Measurements from ENCODE around the gene RXFP1.

RXFP1 gene

DNA sequence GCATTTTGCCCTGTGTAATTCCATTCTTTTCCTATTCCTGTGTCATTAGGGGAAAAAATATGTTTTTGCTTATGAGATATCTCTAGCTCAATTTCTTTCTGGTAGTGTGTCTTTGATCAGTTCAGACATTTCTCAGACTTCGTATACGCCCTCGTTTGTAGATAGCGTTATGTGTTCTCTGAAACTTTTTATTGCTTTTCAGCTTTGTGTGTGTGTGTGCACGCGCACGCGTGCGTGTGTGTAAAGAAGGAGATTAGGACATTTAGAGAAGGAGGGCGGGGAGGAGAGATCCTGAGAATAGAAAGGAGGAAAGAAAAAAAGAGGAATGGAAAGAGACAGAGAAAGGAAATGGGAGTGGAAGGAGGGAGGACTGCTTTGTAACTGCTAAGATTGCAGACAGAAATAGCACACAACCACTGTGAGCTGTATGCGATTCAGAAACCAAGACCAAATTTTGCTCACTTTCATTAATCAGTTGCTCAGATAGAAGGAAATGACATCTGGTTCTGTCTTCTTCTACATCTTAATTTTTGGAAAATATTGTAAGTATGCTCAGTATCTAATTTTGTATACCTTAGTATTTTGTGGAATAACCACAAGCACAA, at the start of gene RXFP1:
RXFP1 (plus strand) TSS at position 399 of the 605 bp plus-strand sequence; CDS start at position 494, 95 bp downstream.
- DNase-seq: no peak

DNA sequence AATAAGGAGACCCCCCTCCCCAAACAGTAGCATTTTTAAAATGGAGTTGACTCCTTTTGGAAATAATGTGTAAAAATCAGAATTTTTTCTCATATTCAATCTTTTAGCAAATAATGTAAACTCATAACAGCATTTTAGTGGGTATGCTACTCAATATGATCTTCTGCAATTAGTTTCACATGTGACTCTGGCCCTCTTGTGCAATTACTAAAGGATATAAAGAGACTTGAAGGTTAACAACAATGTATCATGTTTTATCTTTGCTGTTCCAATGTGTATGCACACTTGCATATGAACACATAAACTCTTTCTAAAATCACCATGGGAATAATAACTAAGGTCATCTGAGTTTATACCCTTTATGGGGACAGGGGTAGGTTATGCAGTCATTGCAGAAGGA, 39.9 kb upstream of the RXFP1 start:
- DNase-seq: no peak

DNA sequence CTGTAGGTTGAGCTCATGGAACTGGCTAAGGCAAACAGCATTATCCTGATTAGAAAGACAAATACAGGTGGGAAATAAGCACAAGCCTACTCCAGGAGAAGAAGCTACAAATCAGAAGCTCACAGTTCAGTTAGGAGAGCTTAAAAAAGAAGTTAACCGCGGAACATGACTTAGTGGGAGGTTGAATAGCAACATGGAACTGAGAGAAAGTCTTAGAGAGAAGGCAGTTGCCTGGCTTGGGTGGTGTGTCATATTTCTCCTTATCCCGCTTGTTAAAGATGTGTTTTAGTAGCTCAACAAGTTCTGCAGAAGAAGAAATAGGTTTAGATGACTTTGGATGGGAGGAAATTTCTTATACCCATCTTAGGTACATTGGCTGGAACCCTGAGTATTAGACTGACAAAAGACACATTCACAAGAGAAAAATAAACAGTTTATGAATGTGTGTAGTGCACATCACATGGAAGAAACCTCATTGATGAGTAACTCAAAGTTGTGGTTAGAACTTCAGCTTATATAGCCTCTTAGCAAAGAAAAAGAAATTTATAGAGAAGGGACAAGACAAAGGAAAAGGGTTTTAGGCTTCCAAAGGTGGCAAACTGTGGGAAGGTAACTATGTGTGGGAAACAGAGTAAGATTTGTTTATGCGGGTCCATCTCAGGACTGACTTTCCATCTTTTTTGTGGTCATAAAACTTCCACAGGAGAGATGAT, 37.4 kb upstream of the RXFP1 start:
- DNase-seq: no peak

DNA sequence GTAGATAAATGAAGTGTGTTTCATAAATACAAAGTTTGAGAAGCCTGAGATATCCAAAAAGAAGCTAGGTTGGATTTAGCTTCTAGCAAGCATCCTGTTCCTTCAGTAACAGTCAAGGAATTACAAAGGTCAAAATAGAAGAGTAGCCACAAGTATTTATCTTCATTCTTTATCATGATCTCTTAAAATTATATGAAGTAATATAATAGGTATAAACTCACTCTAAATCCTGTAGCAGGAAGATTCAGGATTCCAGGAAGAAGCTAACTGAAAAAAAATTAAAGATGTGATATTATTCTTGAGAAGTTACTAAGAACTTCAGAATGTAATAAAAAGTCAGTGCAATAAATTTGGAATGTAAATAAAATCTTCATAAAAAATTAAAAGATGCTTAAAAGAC, 31.1 kb upstream of the RXFP1 start:
- no peak for DNase-seq

DNA sequence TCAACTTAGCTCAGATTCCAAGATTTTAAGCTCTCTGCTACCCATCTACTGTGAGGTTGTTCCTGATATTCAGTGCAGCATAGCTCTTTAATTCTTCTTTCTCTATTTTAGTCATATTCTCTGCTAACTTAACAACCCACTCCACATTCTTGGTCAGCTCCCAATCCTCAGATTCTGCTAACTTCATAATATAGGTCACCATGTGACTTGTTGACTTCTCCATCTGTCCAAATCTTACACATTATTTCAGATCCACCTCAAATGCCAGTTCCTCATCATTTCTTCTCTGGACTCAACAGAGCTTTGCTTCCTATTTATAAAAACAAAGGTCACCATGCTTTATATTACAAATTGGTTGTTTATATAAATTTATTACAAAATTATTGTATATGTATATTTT, 29.3 kb upstream of the RXFP1 start:
- DNase-seq: no peak

DNA sequence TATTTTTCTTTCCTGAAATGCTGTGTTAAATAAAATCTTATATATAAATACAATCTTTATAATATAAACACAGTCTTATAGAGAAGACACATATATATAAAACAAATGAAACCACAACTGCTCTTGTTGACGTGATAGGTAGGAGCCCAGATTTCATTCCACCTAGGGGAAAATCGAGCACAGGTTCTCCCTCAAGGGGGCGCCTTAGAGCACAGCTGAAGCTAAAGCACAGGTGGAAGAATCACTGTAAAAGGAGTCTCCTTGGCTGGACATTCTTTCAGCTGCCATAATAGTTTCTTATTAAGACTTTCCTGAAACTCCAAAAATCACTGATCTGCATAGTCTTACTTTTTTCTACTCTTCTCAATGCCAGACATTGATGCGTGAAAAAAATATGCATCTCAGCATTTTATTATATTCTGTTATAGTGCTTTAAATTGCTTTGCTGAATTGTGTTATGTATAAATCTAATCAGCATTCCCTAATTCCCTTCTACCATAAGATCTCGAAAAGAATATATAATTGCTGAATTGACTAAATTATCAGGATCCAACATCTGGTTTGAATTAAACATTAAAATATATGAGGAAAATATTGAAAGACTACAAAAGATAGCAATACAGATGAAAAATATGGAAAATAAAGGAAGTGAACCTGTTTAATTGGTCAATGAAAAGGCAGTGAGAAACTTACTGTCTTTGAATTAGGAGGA, 25.5 kb upstream of the RXFP1 start:
- peak; percentile 67 for DNase-seq

DNA sequence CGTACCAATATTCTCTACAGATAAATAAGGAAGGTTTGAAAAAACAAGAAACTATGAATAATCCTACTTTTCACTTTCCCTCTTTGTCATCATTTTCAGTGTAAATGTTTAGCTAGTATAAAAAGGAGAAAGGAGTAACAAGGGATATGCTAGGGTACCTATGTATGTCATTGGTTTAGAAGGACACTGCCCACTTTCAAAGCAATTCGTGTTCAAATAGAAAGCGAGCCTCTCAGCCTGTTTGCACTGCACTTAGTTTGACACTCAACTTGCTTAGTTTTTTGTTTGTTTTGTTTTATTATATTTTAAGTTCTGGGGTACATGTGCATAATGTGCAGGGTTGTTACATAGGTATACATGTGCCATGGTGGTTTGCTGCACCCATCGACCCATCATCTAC, 21.6 kb upstream of the RXFP1 start:
- DNase-seq: no peak

DNA sequence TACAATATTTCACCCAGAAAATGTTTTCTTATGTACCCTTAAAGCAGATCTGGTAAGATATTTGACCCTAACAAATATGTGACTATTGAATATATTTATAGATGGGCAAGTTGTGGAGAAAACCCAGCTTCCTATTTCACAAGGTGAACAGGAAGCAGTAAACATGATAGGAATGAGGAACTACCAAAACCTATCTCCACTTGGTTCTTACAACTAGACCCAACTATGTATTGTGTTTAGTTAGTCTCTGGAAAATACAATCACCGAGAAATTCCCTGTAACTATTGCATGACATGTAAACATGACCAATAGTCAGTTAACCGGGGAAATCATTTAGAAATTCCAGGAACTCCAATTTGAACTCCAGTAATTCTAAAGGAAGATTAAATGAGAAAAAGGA, 8.4 kb upstream of the RXFP1 start:
- no peak for DNase-seq

DNA sequence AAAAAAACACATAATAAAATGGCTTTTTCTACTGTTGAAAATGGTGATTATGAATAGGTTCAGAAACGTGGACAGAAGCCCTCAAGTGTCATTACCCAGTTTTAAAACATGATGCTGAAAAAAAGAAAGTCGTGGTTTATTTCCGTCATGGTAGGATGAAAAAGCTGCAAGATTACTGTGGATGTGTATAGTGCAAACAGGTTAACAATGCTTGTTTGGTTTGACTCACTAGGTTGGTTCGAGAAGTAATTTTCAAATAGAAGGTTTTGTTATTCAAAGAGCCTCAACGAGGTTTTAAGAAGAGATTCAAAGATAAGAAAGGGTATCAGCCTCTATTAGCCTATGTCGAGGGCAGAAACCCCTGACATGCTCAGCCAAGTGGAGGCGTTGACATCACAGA, 2.5 kb upstream of the RXFP1 start:
- DNase-seq: no peak

DNA sequence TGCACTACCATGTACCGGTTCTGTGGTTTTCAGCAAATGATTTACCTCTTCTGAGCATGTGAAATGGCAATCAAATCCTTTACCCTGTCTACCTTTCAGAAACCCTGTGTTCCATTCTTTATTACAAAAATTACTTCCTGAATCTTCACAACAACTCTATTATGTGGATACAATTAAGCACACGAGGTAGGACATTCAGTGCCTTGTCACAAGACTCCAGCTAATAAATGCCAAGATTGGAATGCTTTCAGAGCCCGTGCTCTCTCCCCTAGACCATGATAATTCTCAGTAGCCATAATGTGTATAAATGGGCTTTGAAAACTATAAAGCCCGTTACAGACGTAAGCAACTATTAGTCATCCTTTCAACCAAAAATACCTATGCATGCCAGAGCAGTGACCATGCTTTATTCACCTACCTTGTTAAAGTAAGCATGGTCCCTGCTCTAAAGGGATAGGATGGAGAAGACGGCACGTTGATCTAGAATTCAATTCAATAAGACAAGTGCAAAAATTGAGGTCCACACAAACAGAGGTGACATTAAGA, 2.4 kb downstream of the RXFP1 start:
- no peak for DNase-seq

DNA sequence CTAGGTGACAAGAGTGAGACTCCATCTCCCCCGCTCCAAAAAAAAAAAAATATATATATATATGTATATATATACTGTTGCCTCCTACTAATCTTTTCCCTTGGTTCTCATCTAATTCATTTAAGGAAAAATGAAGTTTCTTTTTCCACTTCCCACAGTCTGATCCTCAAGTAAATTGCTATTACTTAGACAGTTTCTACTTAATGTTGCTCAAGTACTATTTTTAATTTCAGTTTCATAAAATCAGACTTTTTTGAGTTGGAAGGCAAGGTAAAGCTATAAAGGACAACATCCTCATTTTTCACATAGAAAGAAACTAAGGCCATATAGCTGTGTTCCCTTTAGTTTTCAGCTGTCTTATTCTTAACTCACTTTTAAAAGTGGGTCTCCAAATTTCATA, 5.8 kb downstream of the RXFP1 start:
- DNase-seq: no peak

DNA sequence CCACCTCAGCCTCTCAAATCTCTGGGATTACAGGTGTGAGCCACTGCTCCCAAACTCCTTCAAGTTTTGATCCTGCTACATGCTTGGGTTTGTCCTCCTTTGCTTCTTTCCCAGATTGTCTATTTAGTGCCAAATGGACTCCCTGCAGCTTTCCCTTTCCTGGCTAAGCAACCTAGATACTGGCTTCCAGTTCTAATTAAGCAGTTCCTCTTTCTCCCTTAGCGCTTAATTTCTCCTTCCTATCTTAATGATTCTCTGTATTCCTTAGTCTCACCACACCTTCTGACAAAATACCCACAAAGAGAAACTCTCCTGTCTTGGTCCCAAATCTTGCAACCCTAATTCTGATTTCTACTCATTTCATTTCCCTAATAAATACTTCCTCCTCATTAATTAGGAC, 7.8 kb downstream of the RXFP1 start:
- DNase-seq: no peak

DNA sequence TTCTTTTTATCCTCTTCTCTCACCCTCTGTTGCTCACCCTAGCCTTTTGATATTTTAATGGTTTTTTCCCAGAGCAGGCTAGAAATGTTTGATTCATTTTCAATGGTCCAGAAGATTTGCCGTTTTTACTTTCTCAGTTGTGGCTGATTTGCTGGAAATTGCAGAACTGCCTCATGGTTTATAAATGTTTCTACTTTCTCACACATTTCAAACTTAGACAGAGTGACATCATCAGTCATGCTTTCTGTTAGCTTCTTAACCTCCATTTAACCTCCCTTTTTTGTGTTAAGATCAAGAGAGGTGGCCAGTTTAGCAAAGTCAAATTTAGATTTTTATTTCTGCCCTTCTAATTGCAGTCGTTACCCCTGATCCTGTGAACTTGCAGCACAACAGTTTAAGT, 8.7 kb downstream of the RXFP1 start:
- no peak for DNase-seq

DNA sequence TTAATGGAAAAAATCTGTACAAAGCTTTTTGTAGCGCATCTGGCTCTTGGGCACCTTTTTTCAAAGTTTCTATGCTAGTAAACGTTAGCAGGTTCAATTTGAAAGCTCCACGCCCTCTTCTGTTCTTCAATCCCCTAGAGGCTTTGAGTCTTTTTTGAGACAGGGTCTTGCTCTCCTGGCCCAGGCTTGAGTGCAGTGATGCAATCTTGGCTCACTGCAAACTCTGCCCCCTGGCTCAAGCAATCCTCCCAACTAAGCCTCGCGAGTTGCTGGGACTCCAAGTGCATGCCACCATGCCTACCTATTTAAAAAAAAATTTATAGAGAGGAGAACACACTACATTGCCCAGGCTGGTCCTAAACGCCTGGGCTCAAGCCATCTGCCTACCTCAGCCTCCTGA, 9.2 kb downstream of the RXFP1 start:
- DNase-seq: no peak

DNA sequence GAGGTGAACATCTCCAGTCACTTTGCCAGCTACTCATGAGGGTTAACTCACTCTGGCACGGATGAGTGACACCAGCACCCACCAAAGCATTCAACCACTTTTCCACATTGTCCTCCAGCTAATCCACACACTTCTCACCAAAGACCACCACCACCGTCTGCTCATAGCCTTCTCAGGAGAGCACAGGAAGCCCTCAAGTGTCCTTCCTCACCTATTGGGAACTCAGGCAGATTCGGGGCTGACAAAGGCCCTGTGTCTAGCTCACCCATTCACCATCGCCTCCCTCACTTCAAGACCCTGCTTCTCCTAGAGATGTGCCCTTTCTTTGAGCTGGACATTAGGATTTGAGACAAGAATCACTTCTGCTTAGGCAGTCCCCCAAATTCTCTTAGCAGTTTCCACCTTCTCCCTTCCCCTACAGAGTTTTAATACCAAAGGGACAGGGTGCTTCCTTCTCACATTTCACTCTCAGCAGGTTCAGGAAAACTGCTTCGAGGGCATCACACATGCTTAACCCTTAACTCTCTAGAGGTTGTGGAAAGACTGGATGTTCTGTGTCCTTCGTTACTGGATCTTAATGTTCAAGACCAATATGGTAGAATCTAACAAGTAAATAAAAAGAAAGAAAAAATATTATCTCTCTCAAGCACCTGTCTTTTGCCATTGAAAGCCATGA, 11.0 kb downstream of the RXFP1 start:
- DNase-seq: no peak

DNA sequence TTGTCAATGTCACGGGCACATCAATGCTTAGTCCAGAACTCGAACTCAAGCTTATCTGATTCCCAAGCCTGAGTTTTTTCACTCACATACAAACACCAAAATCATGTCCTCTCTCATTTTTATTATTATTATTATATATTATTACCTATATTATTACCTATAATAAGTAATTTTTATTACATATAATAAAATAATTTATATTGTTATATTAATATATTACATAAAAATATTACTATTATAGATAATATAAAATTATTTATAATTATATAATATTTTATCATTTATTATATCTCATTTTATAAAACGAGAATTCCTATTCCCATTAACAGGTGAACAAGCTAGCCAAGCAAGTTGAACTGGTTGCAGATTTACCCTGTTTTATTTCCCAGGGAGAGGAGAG, 13.0 kb downstream of the RXFP1 start:
- DNase-seq: no peak

DNA sequence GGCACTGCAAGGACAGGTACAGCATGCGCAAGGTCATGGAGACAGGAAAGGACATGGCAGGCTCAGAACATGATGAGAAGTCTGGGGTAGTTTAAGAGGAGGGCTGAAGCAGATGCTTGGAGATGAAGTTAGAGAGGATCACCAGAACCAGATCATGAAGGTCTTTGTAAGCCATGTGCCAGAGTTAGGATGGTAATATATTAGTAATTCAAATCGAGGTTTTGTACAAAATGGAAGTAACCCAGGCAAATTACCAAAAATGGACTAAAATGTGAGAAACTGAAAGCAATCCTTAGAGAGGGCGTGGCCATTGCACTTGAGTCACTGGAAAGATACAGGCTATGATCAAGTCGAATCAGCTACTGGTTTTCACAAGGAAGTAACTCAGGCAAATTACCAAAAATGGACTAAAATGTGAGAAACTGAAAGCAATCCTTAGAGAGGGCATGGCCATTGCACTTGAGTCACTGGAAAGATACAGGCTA, 13.5 kb downstream of the RXFP1 start:
- no peak for DNase-seq

DNA sequence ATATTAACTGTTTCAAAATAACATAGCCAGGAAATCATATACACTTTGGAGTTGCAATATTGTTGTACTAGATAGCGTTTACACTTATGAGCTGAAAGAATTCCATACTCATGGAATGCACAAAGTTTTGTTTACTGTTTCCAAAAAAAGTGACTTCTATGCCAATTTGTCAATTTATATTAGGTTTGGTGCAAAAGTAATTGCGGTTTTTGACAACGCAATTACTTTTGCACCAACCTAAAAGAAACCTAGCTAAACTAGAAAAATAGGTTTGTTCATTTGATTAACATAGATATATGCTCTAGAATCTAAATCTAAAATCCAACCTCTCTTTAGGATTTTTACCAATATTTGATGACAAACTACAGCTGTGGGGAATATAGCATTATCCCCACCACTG, 15.2 kb downstream of the RXFP1 start:
- DNase-seq: no peak

DNA sequence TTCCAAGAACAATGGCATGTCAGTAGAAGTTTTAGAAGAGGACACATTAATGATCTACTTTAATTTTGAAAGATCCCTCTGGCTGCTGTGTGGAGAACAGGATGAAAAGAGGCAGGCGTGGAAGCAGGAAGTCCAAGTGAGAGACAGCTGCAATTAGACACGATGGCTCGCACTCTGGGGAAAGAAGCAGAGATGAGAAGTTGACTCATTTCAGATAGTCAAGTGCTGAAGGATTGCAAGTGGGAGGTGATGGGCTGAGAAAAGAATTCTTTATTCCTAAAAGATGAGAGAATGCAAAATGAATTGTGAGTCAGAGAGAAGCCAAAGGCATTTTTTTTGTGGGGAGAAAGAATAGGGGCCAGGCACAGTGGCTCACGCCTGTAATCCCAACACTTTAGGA, 16.5 kb downstream of the RXFP1 start:
- DNase-seq: no peak

DNA sequence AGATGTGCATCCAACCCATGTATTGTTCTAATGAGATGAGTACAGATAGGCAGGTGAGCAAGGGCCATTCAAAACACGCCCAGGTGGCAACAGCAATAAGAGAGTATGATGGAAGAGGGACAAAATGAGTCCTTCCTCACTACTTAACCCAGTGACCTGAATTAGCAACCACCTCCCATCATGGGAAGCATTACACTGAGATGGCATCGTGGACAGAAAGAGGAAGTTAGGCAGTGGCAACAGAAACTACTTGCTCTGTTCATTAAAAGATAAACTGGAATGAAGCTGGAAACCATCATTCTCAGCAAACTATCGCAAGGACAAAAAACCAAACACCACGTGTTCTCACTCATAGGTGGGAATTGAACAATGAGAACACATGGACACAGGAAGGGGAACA, 17.2 kb downstream of the RXFP1 start:
- no peak for DNase-seq

DNA sequence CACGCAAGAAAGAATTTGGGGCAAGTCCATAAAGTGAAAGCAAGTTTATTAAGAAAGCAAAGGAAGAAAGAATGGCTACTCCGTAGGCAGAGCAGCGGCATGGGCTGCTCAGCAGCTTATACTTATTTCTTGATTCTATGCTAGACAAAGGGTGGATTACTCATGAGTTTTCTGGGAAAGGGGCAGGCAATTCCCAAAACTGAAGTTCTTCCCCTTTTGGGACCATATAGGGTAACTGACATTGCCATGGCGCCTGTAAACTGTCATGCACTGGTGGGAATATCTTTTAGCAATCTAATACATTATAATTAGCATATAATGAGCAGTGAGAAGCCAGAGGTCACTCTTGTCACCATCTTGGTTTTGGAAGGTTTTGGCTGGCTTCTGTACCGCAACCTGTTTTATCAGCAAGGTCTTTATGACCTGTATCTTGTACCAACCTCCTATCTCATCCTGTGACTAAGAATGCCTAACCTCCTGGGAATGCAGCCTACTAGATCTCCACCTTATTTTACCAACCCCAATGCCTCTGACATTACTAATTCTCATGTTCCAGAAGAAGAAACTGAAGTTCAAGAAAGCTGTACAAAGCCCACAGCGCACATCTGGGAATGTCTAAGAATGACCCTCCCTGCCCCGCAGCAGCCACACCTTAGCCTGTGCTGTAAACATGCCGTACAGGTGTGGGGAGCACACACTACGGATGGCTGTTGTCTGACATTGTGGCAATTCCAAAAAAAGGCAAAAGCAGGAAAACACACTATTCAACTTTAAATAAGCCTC, 18.6 kb downstream of the RXFP1 start:
- no peak for DNase-seq

DNA sequence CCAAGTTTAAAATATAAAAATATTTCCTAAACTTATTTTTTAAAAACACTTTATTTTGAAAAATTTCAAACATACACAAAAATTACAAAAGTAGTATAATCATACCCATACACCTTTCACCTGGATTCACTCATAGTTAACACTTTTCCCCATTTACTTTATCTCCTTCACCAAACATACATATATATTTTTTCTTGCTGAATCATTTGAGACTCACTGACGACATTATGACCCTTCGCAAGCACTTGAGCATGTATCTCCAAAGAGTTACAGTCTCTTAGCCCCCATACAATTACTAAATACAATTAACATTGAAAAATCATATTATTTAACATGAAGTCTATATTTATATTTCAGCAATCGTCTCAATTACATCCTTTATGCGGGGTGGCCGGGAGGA, 19.8 kb downstream of the RXFP1 start:
- no peak for DNase-seq

DNA sequence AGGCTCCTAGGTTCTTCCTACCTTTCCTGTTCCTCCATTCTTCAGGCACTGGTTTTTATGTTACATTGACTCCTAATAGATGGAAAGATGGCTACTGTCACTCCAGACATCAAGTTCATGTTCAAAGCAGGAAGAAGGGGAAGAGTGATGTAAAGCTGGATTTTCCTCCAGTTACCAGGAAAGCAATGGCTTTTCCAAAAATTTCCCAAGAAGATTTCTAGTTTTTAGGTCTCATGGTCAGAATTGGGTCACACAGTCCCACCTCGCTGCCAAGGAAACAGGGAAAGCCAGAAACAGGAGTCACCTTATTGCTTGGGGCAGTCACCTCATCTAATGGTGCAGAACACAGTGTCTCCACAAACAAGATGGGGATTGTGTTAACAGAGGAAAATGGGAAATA, 21.5 kb downstream of the RXFP1 start:
- DNase-seq: no peak
